Measurements from ENCODE around the gene GALNT15.

GRCh38 chr3:16241225-16241624 lies 66.7 kb downstream of the GALNT15 start:
- no peak for TF ChIP-seq EP300 (IDR thresholded peaks at IDR 0.05)
- no peak for TF ChIP-seq CTCF (IDR thresholded peaks at IDR 0.05)
- no peak for TF ChIP-seq POLR2AphosphoS5 (IDR thresholded peaks at IDR 0.05)

Data from stomach (tissue), 4 donors.